Psoas muscle (tissue), 8 donors: ENCODE data around the gene SIGLEC6. TPM values are rescaled to one million over a fixed set of nuclear protein-coding genes. Genes with fewer than 3 reads are reported as not detected.

Experiments used
- ATAC-seq, 4 donors: fragments of 200-7000 bp; cut with Tn5 transposase; one replicate each; pipeline ENCODE4 v1.9.1; 2020; ENCODE audit warnings: moderate library complexity in 3 of 4, mild to moderate bottlenecking in 2 of 4
- DNase-seq, 2 donors: peaks; one replicate each; pipeline ENCODE4 v3.0.0-alpha.2; 2020
- H3K27ac ChIP-seq: fragments of 200-600 bp; one replicate; pipeline ENCODE4 v1.8.0; 2022
- H3K27me3 ChIP-seq, 3 donors: fragments of 200-600 bp in 1 of 3; one replicate each; pipeline versions ENCODE4 v1.6.1 to v1.8.0; 2013 to 2022; ENCODE audit warnings: low read length in 2 of 3, mild to moderate bottlenecking in 2 of 3, moderate library complexity in 1 of 3; ENCODE audit not compliant: insufficient read depth in 3 of 3
- H3K36me3 ChIP-seq, 2 donors: fragments of 200-600 bp in 1 of 2; one replicate each; pipeline versions ENCODE4 v1.6.1 to v1.8.0; 2013 to 2022; ENCODE audit warnings: low read depth in 1 of 2, mild to moderate bottlenecking in 1 of 2, moderate library complexity in 1 of 2; ENCODE audit not compliant: insufficient read depth in 1 of 2
- H3K4me1 ChIP-seq: fragments of 200-600 bp; one replicate; pipeline ENCODE4 v1.8.0; 2022
- H3K4me3 ChIP-seq: fragments of 200-600 bp; one replicate; pipeline ENCODE4 v1.8.0; 2022; ENCODE audit warnings: mild to moderate bottlenecking
- H3K9me3 ChIP-seq: fragments of 200-600 bp; one replicate; pipeline ENCODE4 v1.8.0; 2022
- WGBS, 3 donors: extraction: QIAGEN DNeasy Blood & Tissue Kit; methylation state at CpG; one replicate each; pipeline versions ENCODE4 v1.1.6 to v1.1.7; 2013; 5-methylcytosine and 5-hydroxymethylcytosine counted together
- intact Hi-C, 2 donors: fragments of 100-400 bp; cut with DNase I; formaldehyde crosslinking; loops; one replicate each; pipeline versions ENCODE4 v1.11.0 to v1.14.2; 2022
- polyA plus RNA-seq, 3 donors: library from polyadenylated mRNA; stranded (reverse); fragments of 200-250 nt; gene quantifications; one replicate each; pipeline ENCODE4 v1.2.3, GENCODE V29; 2013
- total RNA-seq, 4 donors: library from RNA; stranded (reverse); fragmentation: NEBNext Ultra II Directional in 2 of 4; extraction: Animal tissue kit (Norgen Biotek cat#: 25700) in 2 of 4; gene quantifications; one replicate each; pipeline versions ENCODE4 v1.2.1 to v1.2.4, GENCODE V29; 2021 to 2023
- TF ChIP-seq, protein P1 (sequence below): fragments of 200-600 bp; IDR thresholded peaks from one replicate; pipeline ENCODE4 v1.8.0; 2022; ENCODE audit warnings: antibody characterized with exemption
- donor health status: healthy with polysubstance abuse.
- donor health status: DM: no; HTN: no; CAD: no; lungs with moderate emphysema.
- donor health status: Bipolar disorder and iron deficiency.
- donor health status: healthy.
- donor health status: DM: yes; HTN: yes; CAD: no.
- donor health status: DM: no; HTN: no; CAD: no.
- donor health status: DM: no; HTN: no; CAD: no.
- donor health status: DM: yes; HTN: yes; CAD: no.

SIGLEC6 gene
- total and polyA plus RNA-seq, 7 donors: 0.03 to 0.40 (median 0.22) TPM; not detected in 2

DNA sequence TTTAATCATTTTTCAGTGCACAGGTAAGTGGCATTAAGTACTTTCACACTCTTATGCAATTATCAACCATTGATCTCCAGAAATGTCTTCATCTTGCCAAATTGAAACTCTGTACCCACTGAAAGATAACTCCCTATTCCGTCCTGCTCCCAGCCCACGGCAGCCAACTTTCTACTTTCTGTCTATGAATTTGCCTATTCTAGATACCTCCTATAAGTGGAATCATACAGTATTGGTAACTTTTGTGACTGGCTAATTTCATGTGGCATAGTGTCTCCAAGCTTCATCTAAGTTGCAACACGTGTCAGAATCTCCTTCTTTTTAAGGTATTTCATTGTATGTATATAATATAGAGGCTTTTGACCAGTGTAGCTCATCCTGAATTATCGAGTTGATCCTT, 58.9 kb downstream of the SIGLEC6 start:
- no peak for ATAC-seq
- 14 to 16% (median 14%) methylated on average over 4 of the region's 4 CpGs for WGBS, 3 donors
- Histone ChIP-seq H3K9me3 (no peaks in the 10 kb centered on the region), H3K36me3 (no peaks in the 10 kb centered on the region), H3K27ac (no peak overlapping the region), H3K4me1 (no peaks in the 10 kb centered on the region), H3K27me3 (no peaks in the 10 kb centered on the region), H3K4me3 (no peak overlapping the region)
- TF ChIP-seq, protein P1, sequence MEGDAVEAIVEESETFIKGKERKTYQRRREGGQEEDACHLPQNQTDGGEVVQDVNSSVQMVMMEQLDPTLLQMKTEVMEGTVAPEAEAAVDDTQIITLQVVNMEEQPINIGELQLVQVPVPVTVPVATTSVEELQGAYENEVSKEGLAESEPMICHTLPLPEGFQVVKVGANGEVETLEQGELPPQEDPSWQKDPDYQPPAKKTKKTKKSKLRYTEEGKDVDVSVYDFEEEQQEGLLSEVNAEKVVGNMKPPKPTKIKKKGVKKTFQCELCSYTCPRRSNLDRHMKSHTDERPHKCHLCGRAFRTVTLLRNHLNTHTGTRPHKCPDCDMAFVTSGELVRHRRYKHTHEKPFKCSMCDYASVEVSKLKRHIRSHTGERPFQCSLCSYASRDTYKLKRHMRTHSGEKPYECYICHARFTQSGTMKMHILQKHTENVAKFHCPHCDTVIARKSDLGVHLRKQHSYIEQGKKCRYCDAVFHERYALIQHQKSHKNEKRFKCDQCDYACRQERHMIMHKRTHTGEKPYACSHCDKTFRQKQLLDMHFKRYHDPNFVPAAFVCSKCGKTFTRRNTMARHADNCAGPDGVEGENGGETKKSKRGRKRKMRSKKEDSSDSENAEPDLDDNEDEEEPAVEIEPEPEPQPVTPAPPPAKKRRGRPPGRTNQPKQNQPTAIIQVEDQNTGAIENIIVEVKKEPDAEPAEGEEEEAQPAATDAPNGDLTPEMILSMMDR: no peak
- intact Hi-C loops: loop anchor here (5.0 to 10.0 kb wide), 3 partner anchors 182 to 305 kb away; no protein-coding TSS in a partner anchor
- no peak for DNase-seq

DNA sequence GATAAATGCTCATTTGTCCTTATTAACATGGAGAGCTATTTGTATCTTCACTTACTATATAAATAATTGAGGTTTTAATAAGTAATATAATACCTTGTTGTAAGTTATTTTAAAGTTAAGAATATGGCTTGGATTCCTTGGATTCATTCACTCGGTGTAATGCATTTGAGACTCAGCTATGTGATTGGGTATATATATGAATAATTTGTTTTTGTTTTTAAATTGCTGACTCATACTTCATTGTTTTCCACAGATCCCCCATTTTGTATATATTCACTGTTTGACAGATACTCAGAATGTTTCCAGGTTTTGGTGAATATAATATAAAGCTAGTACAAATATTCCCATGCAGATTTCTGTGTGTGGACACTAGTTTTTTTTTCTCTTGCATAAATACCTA, 59.9 kb downstream of the SIGLEC6 start:
- Histone ChIP-seq H3K9me3 (no peaks in the 10 kb centered on the region), H3K4me3 (no peak overlapping the region), H3K27me3 (peaks cover 0 to under 1% (median 0%) of the 10 kb centered on the region in 3 donors), H3K27ac (no peak overlapping the region), H3K4me1 (no peaks in the 10 kb centered on the region), H3K36me3 (no peaks in the 10 kb centered on the region)
- 65 to 76% (median 69%) methylated on average over 1 of the region's 1 CpG for WGBS, 3 donors
- no peak for ATAC-seq
- DNase-seq: no peak
- TF ChIP-seq, protein P1: no peak
- intact Hi-C loops: loop anchor here (5.0 to 10.0 kb wide), 3 partner anchors 183 to 306 kb away; no protein-coding TSS in a partner anchor

DNA sequence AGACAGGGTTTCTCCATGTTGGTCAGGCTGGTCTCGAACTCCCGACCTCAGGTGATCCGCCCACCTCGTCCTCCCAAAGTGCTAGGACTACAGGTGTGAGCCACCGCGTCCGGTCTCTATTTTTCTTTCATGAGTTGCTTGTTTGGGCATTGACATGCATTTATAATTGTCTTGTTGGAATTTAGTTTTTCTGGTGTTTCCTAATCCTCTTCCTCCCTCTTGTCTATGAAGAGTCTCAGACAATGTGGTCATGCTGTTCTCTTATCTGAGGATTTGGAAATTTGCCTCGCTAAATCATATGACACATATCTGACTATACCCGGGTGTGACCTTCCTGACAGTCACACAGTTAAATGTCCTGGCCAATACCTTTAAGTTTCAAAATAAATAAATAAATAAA, 60.5 kb downstream of the SIGLEC6 start:
- intact Hi-C loops: loop anchor here (5.0 to 10.0 kb wide), 3 partner anchors 184 to 306 kb away; no protein-coding TSS in a partner anchor
- Histone ChIP-seq H3K9me3 (no peaks in the 10 kb centered on the region), H3K27me3 (peaks cover 0 to 3% (median 0%) of the 10 kb centered on the region in 3 donors), H3K27ac (no peak overlapping the region), H3K4me1 (no peaks in the 10 kb centered on the region), H3K36me3 (no peaks in the 10 kb centered on the region), H3K4me3 (no peak overlapping the region)
- ATAC-seq: no peak
- TF ChIP-seq, protein P1: no peak
- no peak for DNase-seq
- WGBS, 3 donors: 79 to 86% (median 79%) methylated on average over 5 to 9 of the region's 9 CpGs

DNA sequence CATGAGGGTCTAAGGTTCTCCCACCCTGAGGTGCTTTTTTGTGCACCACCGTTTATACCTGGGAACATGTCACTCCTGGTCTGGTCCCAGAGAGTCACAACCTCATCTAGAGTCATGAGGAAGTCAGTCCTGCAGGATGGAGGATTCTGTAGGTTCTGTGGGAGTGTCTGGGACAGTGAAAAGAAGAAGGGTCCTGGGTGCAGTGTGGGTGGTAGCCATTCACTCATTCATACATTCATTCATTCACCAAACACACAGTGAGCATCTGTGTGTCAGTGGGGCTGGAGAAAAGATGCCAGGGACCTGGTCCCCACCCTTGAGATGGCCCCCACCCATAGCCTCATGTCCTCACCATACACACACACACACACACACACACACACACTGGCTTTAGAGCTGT, 61.8 kb downstream of the SIGLEC6 start:
- no peaks in the 10 kb centered on the region for H3K4me1 ChIP-seq
- no peak overlapping the region for H3K4me3 ChIP-seq
- intact Hi-C loops: loop anchor here (5.0 to 10.0 kb wide), 3 partner anchors 185 to 308 kb away; no protein-coding TSS in a partner anchor
- H3K9me3 ChIP-seq: no peaks in the 10 kb centered on the region
- TF ChIP-seq, protein P1: no peak
- no peaks in the 10 kb centered on the region for H3K36me3 ChIP-seq
- ATAC-seq (no peak), DNase-seq (no peak)
- H3K27me3 ChIP-seq: peaks cover 0 to 3% (median 0%) of the 10 kb centered on the region in 3 donors
- H3K27ac ChIP-seq: no peak overlapping the region
- 59 to 76% (median 67%) methylated on average over 1 of the region's 1 CpG for WGBS, 3 donors

DNA sequence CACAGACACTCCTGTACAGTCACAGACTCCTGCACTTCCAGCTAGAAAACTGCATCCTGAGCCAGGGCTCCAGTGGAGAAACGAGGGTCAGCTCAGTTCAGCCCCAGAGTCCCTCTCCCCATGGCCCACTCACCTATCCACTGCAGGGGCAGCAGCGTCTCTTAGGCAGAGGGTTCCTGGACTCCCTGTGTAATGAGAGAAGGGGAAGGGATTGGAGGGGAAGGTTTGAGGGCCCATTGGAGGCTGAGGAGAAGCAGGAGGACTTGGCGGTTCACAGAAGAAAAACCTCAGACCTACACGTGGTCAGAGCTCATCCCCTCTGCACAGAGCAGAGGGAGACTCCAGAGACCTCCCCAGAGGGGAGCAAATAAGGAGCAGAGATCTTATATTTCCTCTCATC, 62.3 kb downstream of the SIGLEC6 start:
- H3K36me3 ChIP-seq: no peaks in the 10 kb centered on the region
- peaks cover 0 to 3% (median 0%) of the 10 kb centered on the region in 3 donors for H3K27me3 ChIP-seq
- no peaks in the 10 kb centered on the region for H3K9me3 ChIP-seq
- no peak for DNase-seq
- H3K4me1 ChIP-seq: no peaks in the 10 kb centered on the region
- WGBS, 3 donors: 33 to 50% (median 38%) methylated on average over 4 of the region's 4 CpGs
- H3K27ac ChIP-seq: no peak overlapping the region
- intact Hi-C loops: no loop called here
- H3K4me3 ChIP-seq: no peak overlapping the region
- TF ChIP-seq, protein P1: no peak
- no peak for ATAC-seq
